Omental fat pad (tissue), 4 donors: ENCODE measurements around the gene HCN3. TPM values are rescaled to one million over a fixed set of nuclear protein-coding genes. Genes with fewer than 3 reads are reported as not detected.

Experiments used
- ATAC-seq: fragments of 150-250 bp; one replicate; pipeline ENCODE4 v1.9.1; 2016; ENCODE audit warnings: mild to moderate bottlenecking, moderate library complexity; ENCODE audit not compliant: low FRiP score
- DNase-seq: peaks from one replicate; pipeline ENCODE4 v3.0.0-alpha.2; 2019; ENCODE audit warnings: low spot score
- total RNA-seq, 4 donors: library from RNA; depleted of rRNA; stranded (reverse); fragments of >200 nt; gene quantifications; one replicate each; pipeline ENCODE4 v1.1.0, GENCODE V29; 2016
- TF ChIP-seq, protein P1 (sequence below), 3 donors: fragments of 450-650 bp; IDR thresholded peaks; one replicate each; pipeline ENCODE4 v1.5.1; 2016 to 2017; ENCODE audit warnings: antibody characterized with exemption in 3 of 3, mild to moderate bottlenecking in 3 of 3, moderate library complexity in 2 of 3

HCN3 gene
- total RNA-seq, 4 donors from 2014 or later, result 0.36 to 2.3 (median 1.2) TPM

DNA sequence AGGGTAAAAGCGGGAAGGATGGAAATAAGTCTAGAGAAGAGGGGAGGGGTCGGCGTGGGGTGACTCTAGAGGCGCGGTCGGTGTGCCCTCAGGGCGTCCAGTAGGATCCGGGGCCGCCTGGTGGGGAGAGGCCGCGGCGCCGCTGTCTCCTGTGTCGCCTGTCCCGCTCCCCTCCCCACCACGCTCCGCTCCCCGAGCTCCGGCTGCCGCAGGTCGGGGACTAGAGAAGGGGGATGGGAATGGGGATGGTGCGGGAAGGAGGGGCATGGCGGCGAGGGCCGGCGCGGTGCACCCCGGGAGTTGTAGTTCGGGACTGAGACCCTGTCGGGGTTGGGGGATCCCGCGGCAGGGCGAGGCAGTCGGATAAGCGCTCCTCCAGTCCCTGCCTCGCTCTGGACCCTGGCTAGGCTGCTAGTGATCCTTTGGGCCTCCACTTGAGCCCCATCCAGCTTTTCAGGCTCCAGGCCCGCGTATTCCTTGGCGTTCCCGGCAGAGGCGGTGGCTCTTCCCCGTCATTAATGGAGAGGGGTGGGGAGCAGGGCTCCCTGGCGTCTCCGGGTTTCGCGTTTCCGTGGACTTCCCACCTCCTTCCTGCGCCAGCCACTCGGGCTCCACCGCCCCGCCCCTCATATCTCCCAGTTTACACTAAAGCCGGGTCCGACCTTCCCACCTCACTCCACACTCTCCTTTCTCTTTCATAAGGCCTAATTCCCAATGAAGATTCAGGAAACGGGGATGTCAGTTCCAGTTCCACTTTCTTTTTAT, 21.8 kb upstream of the HCN3 start, which contains the start of gene ENTREP3:
TSS of gene ENTREP3 (minus strand) at position 241 of the 765 bp plus-strand sequence. CDS start 606 bp downstream, outside the sequence.
- ATAC-seq (peak; percentile 88), DNase-seq (peak; percentile 69)
- TF ChIP-seq, protein P1, sequence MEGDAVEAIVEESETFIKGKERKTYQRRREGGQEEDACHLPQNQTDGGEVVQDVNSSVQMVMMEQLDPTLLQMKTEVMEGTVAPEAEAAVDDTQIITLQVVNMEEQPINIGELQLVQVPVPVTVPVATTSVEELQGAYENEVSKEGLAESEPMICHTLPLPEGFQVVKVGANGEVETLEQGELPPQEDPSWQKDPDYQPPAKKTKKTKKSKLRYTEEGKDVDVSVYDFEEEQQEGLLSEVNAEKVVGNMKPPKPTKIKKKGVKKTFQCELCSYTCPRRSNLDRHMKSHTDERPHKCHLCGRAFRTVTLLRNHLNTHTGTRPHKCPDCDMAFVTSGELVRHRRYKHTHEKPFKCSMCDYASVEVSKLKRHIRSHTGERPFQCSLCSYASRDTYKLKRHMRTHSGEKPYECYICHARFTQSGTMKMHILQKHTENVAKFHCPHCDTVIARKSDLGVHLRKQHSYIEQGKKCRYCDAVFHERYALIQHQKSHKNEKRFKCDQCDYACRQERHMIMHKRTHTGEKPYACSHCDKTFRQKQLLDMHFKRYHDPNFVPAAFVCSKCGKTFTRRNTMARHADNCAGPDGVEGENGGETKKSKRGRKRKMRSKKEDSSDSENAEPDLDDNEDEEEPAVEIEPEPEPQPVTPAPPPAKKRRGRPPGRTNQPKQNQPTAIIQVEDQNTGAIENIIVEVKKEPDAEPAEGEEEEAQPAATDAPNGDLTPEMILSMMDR (IDR thresholded peaks at IDR 0.05), result no peak

DNA sequence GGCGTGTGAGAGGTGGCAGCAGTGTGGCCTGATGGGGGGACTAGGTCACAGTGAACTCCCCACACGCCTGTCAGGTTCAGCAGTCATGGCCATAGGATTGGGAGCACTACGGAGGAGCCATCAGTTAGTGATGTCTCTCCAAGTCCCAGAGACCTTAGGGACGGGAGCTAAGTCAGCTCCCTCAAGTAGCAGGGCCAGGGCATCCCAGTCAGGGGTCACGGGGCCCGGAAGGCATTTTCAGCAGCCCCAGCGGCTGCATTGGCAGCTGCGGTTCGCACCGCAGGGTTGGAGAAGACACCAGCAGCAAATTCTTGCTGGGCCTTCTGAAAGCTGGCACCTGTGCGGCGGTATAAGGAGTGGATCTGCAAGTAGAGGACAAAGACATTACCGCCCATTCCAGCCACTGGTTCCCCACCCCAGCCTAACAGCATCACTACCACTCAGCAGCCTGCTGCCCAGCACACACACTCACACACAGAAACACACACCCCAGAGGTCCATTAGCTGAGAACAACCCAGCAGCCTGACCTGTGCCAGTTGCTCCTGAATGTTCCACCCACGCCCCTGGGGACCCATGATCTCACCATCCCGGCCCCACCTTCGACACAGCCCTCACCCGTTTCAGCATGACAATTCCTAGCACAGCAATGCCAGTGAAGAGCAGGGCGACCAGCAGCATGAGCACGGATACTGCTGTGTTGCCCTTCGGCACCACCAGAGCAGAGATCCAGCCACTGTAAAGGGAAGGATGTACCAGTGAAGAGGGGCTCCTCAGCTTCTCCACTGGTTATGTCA, 21.0 kb upstream of the HCN3 start:
- DNase-seq (no peak), ATAC-seq (no peak)
- TF ChIP-seq, protein P1 (IDR thresholded peaks at IDR 0.05), result no peak

DNA sequence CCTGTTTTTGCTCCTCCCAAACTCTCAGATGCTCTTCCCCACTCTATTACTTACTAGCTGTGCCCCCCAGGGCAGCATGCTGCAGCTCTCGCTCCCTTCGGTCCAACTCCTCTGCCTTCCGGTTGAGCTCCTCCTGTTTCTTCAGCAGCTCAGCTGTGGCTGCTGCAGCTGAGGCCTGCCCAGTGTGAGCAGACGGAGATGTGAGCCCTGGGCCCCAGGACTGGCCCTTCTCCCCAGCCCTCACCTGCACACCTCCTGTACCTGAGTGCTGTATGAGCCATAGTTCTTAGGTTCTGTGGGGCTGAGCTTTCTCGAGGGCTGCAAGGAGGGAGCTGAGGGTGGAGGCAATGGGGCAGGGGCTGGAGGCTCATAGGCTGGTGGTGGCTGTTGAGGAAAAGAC, 17.0 kb upstream of the HCN3 start:
- ATAC-seq (no peak), DNase-seq (no peak)
- TF ChIP-seq, protein P1 (IDR thresholded peaks at IDR 0.05), result no peak

DNA sequence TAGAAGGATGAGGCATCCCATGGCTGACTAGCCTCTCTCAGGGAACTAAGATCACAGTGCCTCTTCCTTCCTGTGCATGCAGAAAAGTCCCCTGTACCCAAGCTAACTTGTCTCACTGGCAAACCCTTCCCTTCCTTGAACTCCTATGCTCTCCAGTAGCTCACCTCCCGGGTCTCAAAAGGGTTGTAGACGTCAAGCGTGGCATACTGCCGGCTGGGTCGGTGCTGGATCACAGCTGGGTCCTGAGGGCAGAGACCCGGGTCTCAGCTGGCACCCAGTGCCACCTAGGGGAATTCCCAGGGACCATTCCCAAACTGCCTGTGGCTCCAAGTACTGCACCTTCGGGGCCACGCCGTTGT, 15.8 kb upstream of the HCN3 start:
- no peak for DNase-seq
- TF ChIP-seq, protein P1 (IDR thresholded peaks at IDR 0.05), result no peak
- ATAC-seq, result no peak

DNA sequence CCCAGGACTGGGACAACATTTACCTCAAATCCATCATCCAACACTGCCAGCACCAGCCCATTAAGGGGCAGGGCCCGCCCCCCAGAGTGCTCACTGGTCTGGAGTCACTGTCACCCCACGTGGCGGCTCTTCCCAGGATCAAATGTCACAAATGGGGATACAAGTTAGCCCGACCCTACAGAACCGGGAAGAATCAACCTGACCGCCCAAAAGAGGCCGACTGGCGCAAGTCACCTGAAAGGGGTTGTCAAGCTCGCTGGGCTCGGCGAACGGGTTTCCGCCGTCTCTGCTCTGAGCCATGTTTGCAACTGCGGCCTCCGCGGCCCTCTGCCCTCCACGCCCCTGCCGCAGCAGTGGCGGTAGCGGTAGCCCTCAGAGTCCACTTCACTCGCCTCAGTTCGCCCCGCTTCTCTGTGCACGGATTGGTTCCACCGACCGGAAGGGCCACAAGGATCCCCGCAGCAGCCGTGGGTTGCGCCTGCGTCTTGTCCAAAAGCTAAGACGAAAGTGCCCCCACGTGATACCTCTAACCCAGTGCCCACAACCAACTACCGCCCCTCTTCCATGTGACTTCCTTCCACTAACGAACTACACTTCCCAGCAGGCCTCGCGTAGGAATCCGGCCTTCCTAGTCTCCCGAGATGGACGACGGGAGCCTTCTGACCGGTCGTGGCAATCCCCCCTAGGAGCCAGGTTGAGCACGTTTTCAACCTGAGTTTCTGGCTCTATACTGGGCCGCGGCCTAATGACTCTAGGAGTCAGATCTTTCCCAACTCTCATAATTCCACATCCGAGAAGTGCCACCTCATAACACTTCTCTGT, 15.2 kb upstream of the HCN3 start, which contains the start of gene SCAMP3:
TSS of gene SCAMP3 (minus strand) at position 509 of the 822 bp plus-strand sequence. CDS start at position 300, 209 bp downstream.
- TF ChIP-seq, protein P1 (IDR thresholded peaks at IDR 0.05), result no peak
- ATAC-seq, result peak; percentile 98
- DNase-seq, result peak; percentile 86

DNA sequence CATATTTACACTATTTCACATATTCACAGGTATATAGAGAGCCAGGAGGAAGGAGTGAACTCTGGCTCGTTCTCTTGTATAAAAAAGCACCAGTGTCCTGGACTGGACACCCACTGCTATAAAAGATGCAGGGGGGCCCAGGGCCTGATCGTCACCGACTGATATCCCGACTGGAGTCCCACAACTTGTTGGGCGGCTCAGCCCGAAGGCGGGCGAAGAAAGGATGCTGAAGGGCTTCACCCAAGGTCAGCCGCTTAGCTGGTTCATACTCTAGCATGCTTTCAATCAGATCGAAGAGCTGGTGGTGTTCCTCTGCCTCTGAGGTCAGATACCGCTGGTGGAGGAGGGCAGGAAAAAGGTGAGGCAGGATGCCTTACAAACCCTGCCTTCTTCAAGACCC, 14.2 kb upstream of the HCN3 start:
- TF ChIP-seq, protein P1 (IDR thresholded peaks at IDR 0.05), result no peak
- ATAC-seq (no peak), DNase-seq (no peak)
